ENCODE data around the gene RASGRP2. TPM values are rescaled to one million over a fixed set of nuclear protein-coding genes. Genes with fewer than 3 reads are reported as not detected.
A peak's percentile ranks its signal among the peaks of the same experiment; 100 is the strongest.

The RASGRP2 gene
- total and polyA plus RNA-seq, 11 donors: 16.2 to 78.9 (median 28.1) TPM

DNA sequence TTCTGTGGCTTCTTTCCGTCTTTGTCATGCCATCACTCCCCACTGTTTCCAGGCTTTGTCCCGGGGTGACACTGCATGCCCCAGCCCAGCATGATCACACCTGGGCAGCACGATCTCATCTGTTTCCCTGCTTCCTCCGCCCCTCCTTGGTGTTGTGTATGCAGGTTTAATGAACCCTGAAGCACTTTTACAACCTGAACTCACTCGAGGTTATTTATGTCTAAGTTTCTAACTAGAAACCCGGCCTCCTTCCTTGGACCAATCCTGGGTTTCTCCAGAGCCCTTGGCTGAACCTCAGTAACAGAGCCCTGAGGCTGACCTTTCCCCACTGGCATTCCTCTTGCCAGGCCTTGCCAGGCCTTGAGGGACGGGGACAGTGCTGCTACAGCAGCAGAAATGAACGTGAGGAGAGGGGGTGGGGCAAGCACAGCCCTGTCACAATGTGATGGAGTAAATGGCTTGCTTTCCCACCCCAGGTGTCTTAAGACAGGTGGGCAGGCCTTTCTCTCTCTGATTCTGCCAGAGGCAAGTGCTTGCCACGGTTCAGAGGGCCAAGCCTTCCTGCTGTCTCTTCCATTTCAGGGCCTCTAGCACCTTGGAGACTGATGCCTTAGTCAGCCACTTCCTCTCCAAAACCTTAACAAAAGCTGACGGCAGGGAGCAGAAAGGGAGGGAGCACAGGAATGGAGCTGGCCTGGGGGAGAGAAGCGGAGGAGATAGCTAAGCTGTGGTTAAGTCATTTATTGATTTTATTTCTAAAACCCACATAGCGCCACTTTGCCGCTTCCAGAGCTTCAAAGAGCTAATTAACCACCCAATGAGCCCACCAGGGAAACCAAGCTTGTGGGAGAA, 19.0 kb upstream of the RASGRP2 start:
- H3K4me3 ChIP-seq: no peak overlapping the region
- DNase-seq (peak in 1 of 5 donors; percentile 70), ATAC-seq (peak in 3 of 4 donors; percentile 4 to 27 (median 9))
- H3K4me1 ChIP-seq: peaks cover 11 to 80% (median 55%) of the 10 kb centered on the region in 12 donors
- peak overlapping the region; percentile 3 to 82 (median 73) for H3K27ac ChIP-seq
- no peaks in the 10 kb centered on the region for H3K27me3 ChIP-seq
- 46 to 53% (median 47%) methylated on average over 13 of the region's 13 CpGs for whole genome bisulfite sequencing, 4 donors
- intact Hi-C loops (cut with DNase I): no loop called here
- H3K9me3 ChIP-seq: no peaks in the 10 kb centered on the region
- peaks cover 0 to 64% (median 57%) of the 10 kb centered on the region in 9 donors for H3K36me3 ChIP-seq
- no peak for TF ChIP-seq POLR2A (IDR thresholded peaks at IDR 0.05)
- TF ChIP-seq, protein P1, sequence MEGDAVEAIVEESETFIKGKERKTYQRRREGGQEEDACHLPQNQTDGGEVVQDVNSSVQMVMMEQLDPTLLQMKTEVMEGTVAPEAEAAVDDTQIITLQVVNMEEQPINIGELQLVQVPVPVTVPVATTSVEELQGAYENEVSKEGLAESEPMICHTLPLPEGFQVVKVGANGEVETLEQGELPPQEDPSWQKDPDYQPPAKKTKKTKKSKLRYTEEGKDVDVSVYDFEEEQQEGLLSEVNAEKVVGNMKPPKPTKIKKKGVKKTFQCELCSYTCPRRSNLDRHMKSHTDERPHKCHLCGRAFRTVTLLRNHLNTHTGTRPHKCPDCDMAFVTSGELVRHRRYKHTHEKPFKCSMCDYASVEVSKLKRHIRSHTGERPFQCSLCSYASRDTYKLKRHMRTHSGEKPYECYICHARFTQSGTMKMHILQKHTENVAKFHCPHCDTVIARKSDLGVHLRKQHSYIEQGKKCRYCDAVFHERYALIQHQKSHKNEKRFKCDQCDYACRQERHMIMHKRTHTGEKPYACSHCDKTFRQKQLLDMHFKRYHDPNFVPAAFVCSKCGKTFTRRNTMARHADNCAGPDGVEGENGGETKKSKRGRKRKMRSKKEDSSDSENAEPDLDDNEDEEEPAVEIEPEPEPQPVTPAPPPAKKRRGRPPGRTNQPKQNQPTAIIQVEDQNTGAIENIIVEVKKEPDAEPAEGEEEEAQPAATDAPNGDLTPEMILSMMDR (IDR thresholded peaks at IDR 0.05): no peak

- 67 to 76% (median 71%) methylated on average over 5 of the region's 5 CpGs for WGBS, 4 donors
- DNase-seq (peak in 1 of 5 donors; percentile 25), ATAC-seq (no peak)
- H3K27me3 ChIP-seq: no peaks in the 10 kb centered on the region
- intact Hi-C loops (cut with DNase I): no loop called here
- H3K9me3 ChIP-seq: no peaks in the 10 kb centered on the region
- H3K4me1 ChIP-seq: peaks cover 11 to 74% (median 53%) of the 10 kb centered on the region in 12 donors
- no peak for TF ChIP-seq POLR2A (IDR thresholded peaks at IDR 0.05)
- TF ChIP-seq, protein P1 (IDR thresholded peaks at IDR 0.05): no peak
- H3K4me3 ChIP-seq: no peak overlapping the region
- peaks cover 0 to 58% (median 50%) of the 10 kb centered on the region in 9 donors for H3K36me3 ChIP-seq
- peak overlapping the region in 10 of 12 donors; percentile 33 to 82 (median 73) for H3K27ac ChIP-seq
Observed at GRCh38 chr11:64762277-64762673, 18.3 kb upstream of the RASGRP2 start.

GRCh38 chr11:64760759-64761420, 16.9 kb upstream of the RASGRP2 start:
- H3K9me3 ChIP-seq: no peaks in the 10 kb centered on the region
- no peak overlapping the region for H3K4me3 ChIP-seq
- H3K4me1 ChIP-seq: peaks cover 11 to 71% (median 53%) of the 10 kb centered on the region in 12 donors
- intact Hi-C loops (cut with DNase I): no loop called here
- 61 to 76% (median 67%) methylated on average over 7 of the region's 7 CpGs for WGBS, 4 donors
- H3K36me3 ChIP-seq: peaks cover 0 to 44% (median 37%) of the 10 kb centered on the region in 9 donors
- DNase-seq (no peak), ATAC-seq (no peak)
- no peaks in the 10 kb centered on the region for H3K27me3 ChIP-seq
- peak overlapping the region in 11 of 12 donors; percentile 17 to 89 (median 76) for H3K27ac ChIP-seq
- TF ChIP-seq, protein P1 (IDR thresholded peaks at IDR 0.05): no peak
- no peak for TF ChIP-seq POLR2A (IDR thresholded peaks at IDR 0.05)
